HUDEP-2 (cell line): ENCODE results near the gene NFYC.

Experiments used
- DNase-seq, 76 experiments: peaks; one replicate each; lab custom pipeline; 2025; ENCODE audit not compliant: unreplicated experiment in 76 of 76; lab: John Stamatoyannopoulos, UW

The NFYC gene

GRCh38 chr1:40817791-40818263 is 126.3 kb downstream of the NFYC start:
- DNase-seq = no peak

GRCh38 chr1:40818264-40818961 is 126.9 kb downstream of the NFYC start:
- peak in 71 of 76 experiments; percentile 16 to 96 (median 82) for DNase-seq

- no peak for DNase-seq
Observed at GRCh38 chr1:40819101-40819500, 127.6 kb downstream of the NFYC start.

GRCh38 chr1:40820251-40820797 is 128.8 kb downstream of the NFYC start:
- peak in 55 of 76 experiments; percentile 9 to 73 (median 47) for DNase-seq
